HepG2 (cell line): ENCODE data around the gene UBAP2L. TPM values are rescaled to one million over a fixed set of nuclear protein-coding genes. Genes with fewer than 3 reads are reported as not detected.

ENCODE experiments used
- MEIS2 ChIP-seq: sonication (generic); formaldehyde crosslinking; IDR thresholded peaks from 2 replicates; pipeline ENCODE4 v1.9.0; 2021; ENCODE audit warnings: mild to moderate bottlenecking, missing genetic modification reagents
- MXD4 ChIP-seq: IDR thresholded peaks from 2 replicates; pipeline ENCODE4 v1.6.1; 2016; ENCODE audit warnings: mild to moderate bottlenecking, missing biosample characterization, missing genetic modification reagents
- RARA ChIP-seq: IDR thresholded peaks from 2 replicates; pipeline ENCODE4 v1.6.1; 2016; ENCODE audit warnings: missing genetic modification reagents, missing compliant biosample characterization
- ZFY ChIP-seq: sonication (generic); formaldehyde crosslinking; IDR thresholded peaks from 2 replicates; pipeline ENCODE4 v1.4.0; 2020; ENCODE audit warnings: missing genetic modification reagents
- ZNF234 ChIP-seq: sonication (generic); formaldehyde crosslinking; conservative IDR thresholded peaks from 2 replicates; pipeline ENCODE4 v1.5.1; 2020; ENCODE audit warnings: mild to moderate bottlenecking, missing genetic modification reagents
- polyA plus RNA-seq, 8 experiments: library from polyadenylated mRNA; depleted of rRNA in 3 of 8; stranded (reverse) in 7 of 8; unstranded in 1 of 8; fragments of >200 nt; fragmentation: Illumina TruSeq in 4 of 8; extraction: Trizol in 4 of 8; gene quantifications; 2 replicates each; pipeline versions ENCODE4 v1.2.1 to v1.2.3, GENCODE V29; 2011 to 2016; ENCODE audit warnings: low read depth in 4 of 8, missing spikeins in 1 of 8, mixed read lengths in 1 of 8; ENCODE audit not compliant: insufficient read depth in 1 of 8
- total RNA-seq, 5 experiments: library from RNA; depleted of rRNA; stranded (reverse); fragments of >200 nt; fragmentation: Illumina TruSeq; extraction: Trizol; gene quantifications; 2 replicates each; pipeline ENCODE4 v1.2.3, GENCODE V29; 2016; ENCODE audit warnings: low read depth in 1 of 5
- TF ChIP-seq, protein P1 (sequence below), 2 experiments: sonication (generic) in 1 of 2; formaldehyde crosslinking in 1 of 2; IDR thresholded peaks; 2 replicates each; pipeline versions ENCODE4 v1.4.0 to v1.6.1; 2016 to 2020; ENCODE audit warnings: borderline replicate concordance in 1 of 2, low read depth in 1 of 2, mild to moderate bottlenecking in 1 of 2, missing genetic modification reagents in 1 of 2
- TF ChIP-seq, protein P2 (sequence below): sonication (generic); IDR thresholded peaks from 2 replicates; pipeline ENCODE4 v1.6.1; 2016; ENCODE audit warnings: low read depth, borderline replicate concordance

UBAP2L gene
- total and polyA plus RNA-seq, 2 of the 13 experiments (the other 11 are each of a cell fraction or from before 2014, with no cell fraction given): 74.2 to 159 TPM

DNA sequence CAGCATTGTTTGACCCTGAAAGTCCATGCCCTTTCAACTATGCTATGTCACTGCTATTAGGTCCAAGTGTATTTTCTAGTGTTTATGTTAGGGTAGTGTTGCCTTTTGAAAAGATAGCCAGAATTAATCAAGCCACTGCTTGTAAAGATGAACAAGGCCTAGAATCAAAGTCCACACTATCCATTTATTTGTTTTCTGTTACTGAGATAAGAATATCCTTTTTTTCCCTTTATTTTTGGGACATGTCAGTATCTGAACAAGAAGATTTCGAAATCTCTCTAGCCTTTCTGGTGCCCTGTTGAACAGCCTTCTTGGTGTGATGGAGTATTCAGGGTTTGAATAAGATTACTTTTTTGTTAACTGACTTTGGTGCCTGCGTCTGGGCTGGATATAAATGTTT lies 16.7 kb downstream of the UBAP2L start (continued):
- TF ChIP-seq, protein P1, sequence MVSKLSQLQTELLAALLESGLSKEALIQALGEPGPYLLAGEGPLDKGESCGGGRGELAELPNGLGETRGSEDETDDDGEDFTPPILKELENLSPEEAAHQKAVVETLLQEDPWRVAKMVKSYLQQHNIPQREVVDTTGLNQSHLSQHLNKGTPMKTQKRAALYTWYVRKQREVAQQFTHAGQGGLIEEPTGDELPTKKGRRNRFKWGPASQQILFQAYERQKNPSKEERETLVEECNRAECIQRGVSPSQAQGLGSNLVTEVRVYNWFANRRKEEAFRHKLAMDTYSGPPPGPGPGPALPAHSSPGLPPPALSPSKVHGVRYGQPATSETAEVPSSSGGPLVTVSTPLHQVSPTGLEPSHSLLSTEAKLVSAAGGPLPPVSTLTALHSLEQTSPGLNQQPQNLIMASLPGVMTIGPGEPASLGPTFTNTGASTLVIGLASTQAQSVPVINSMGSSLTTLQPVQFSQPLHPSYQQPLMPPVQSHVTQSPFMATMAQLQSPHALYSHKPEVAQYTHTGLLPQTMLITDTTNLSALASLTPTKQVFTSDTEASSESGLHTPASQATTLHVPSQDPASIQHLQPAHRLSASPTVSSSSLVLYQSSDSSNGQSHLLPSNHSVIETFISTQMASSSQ (IDR thresholded peaks at IDR 0.05; ENCODE audit: low read depth): no peak
- TF ChIP-seq, protein P1 (CRISPR knock-in tag; IDR thresholded peaks at IDR 0.05; ENCODE audit: borderline replicate concordance): peak; percentile 76; the same call in 1 of the 2 replicates
- TF ChIP-seq ZFY (peak; percentile 64), RARA (peak; percentile 83), MXD4 (CRISPR knock-in tag) (no peak), MEIS2 (peak; percentile 63; the same call in 1 of the 2 replicates), ZNF234 (no peak)
- TF ChIP-seq, protein P2, sequence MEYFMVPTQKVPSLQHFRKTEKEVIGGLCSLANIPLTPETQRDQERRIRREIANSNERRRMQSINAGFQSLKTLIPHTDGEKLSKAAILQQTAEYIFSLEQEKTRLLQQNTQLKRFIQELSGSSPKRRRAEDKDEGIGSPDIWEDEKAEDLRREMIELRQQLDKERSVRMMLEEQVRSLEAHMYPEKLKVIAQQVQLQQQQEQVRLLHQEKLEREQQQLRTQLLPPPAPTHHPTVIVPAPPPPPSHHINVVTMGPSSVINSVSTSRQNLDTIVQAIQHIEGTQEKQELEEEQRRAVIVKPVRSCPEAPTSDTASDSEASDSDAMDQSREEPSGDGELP: 0 out of 2 replicates have a peak, but pooled peaks have one; percentile 4
- TF ChIP-seq, all 625 proteins: peak for 89
